ENCODE results near the gene PTK6. TPM values are rescaled to one million over a fixed set of nuclear protein-coding genes. Genes with fewer than 3 reads are reported as not detected.

Gene PTK6
- total RNA-seq, 4 donors from 2014 or later, result 0.11 TPM; not detected in 3

DNA sequence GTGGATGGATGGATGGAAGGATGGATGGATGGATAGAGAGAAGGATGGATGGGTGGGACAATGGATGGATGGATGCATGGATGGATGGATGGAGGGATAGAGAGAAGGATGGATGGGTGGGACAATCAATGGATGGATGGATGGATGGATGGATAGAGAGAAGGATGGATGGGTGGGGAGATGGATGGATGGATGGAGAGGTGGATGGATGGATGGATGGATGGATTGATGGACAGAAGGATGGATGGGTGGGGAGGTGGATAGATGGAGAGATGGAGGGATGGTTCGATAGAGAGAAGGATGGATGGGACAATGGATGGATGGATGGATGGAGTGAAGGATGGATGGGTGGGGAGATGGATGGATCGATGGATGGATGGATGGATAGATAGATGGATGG lies 44.7 kb downstream of the PTK6 start:
- no peaks in the 10 kb centered on the region for H3K36me3 ChIP-seq
- WGBS, 2 donors, result 83 to 91% methylated on average over 2 of the region's 2 CpGs
- TF ChIP-seq POLR2A (IDR thresholded peaks at IDR 0.05), result no peak
- no peak for TF ChIP-seq CTCF (IDR thresholded peaks at IDR 0.05)
- intact Hi-C loops (cut with DNase I), result no loop called here
- peaks cover 3% of the 10 kb centered on the region for H3K27me3 ChIP-seq
- H3K4me1 ChIP-seq, result no peaks in the 10 kb centered on the region
- H3K9me3 ChIP-seq, result no peaks in the 10 kb centered on the region
- H3K27ac ChIP-seq, result no peak overlapping the region
- H3K4me3 ChIP-seq (replicated peaks in 1 of 3), result no peak overlapping the region
- no peak for DNase-seq

GRCh38 chr20:63491635-63492230 lies 45.4 kb downstream of the PTK6 start:
- intact Hi-C loops (cut with DNase I), result no loop called here
- H3K9me3 ChIP-seq, result no peaks in the 10 kb centered on the region
- H3K27me3 ChIP-seq, result peaks cover 7% of the 10 kb centered on the region
- TF ChIP-seq POLR2A (IDR thresholded peaks at IDR 0.05) (no peak), CTCF (IDR thresholded peaks at IDR 0.05) (no peak)
- 55 to 58% methylated on average over 4 of the region's 4 CpGs for WGBS, 2 donors
- no peak overlapping the region for H3K27ac ChIP-seq
- H3K4me3 ChIP-seq (replicated peaks in 1 of 3), result no peak overlapping the region
- no peaks in the 10 kb centered on the region for H3K36me3 ChIP-seq
- no peak for DNase-seq
- H3K4me1 ChIP-seq, result no peaks in the 10 kb centered on the region

DNA sequence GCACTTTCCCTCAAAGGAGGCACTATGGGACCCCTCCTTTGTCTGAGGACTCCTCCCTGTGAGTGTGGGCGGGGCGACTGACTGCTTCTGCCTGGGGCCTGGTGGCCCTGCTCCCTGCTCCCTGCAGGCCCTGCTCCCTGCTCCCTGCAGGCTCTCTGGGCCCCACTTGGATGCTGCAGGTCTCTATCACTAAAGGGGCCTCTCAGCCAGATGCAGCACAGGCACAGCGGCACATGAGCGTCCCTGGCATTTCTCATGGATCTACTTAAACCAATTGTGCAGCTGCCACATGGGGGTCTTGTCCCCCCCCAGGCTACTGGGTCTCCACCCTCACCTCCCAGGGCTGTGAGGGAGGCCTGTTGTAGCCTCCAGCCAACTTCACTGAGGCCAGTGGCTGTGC lies 46.1 kb downstream of the PTK6 start:
- TF ChIP-seq CTCF (IDR thresholded peaks at IDR 0.05) (no peak), POLR2A (IDR thresholded peaks at IDR 0.05) (no peak)
- H3K4me3 ChIP-seq (replicated peaks in 1 of 3), result no peak overlapping the region
- no peak overlapping the region for H3K27ac ChIP-seq
- 94 to 100% methylated on average over 2 to 3 of the region's 4 CpGs for WGBS, 2 donors
- H3K4me1 ChIP-seq, result no peaks in the 10 kb centered on the region
- no peaks in the 10 kb centered on the region for H3K9me3 ChIP-seq
- DNase-seq, result no peak
- intact Hi-C loops (cut with DNase I), result no loop called here
- H3K36me3 ChIP-seq, result no peaks in the 10 kb centered on the region
- peaks cover 7% of the 10 kb centered on the region for H3K27me3 ChIP-seq

DNA sequence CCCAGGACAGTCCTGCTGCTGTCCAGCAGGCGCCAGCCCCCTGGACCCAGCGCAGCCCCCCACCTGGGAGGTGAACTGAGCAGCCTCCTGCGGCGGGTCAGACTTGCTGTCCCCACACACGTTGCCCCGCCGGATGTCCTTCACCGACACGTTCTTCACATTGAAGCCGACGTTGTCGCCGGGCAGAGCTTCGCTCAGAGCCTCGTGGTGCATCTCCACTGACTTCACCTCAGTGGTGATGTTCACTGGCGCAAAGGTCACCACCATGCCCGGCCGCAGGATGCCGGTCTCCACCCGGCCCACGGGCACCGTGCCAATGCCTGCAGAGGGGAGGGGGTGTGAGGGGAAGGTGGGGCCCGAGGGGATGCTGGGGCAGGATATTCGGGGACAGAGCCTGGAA lies 46.8 kb downstream of the PTK6 start:
- no peaks in the 10 kb centered on the region for H3K9me3 ChIP-seq
- peaks cover 7% of the 10 kb centered on the region for H3K27me3 ChIP-seq
- DNase-seq, result no peak
- TF ChIP-seq POLR2A (IDR thresholded peaks at IDR 0.05), result no peak
- no peak overlapping the region for H3K27ac ChIP-seq
- intact Hi-C loops (cut with DNase I), result no loop called here
- 72 to 75% methylated on average over 15 to 17 of the region's 24 CpGs for WGBS, 2 donors
- H3K36me3 ChIP-seq, result no peaks in the 10 kb centered on the region
- H3K4me1 ChIP-seq, result no peaks in the 10 kb centered on the region
- H3K4me3 ChIP-seq (replicated peaks in 1 of 3), result no peak overlapping the region

GRCh38 chr20:63488315-63489251 lies 48.6 kb downstream of the PTK6 start:
- Histone ChIP-seq H3K36me3 (no peaks in the 10 kb centered on the region), H3K27ac (no peak overlapping the region), H3K27me3 (peaks cover 7% of the 10 kb centered on the region), H3K4me1 (no peaks in the 10 kb centered on the region), H3K4me3 (replicated peaks in 1 of 3) (no peak overlapping the region), H3K9me3 (no peaks in the 10 kb centered on the region)
- intact Hi-C loops (cut with DNase I), result no loop called here
- no peak for DNase-seq
- TF ChIP-seq POLR2A (IDR thresholded peaks at IDR 0.05) (no peak), CTCF (IDR thresholded peaks at IDR 0.05) (no peak)
- WGBS, 2 donors, result 33 to 40% methylated on average over 9 to 28 of the region's 83 CpGs
